ENCODE measurements around the gene AIP. TPM values are rescaled to one million over a fixed set of nuclear protein-coding genes. Genes with fewer than 3 reads are reported as not detected.

AIP gene
- total and polyA plus RNA-seq, 9 of the 15 experiments (the other 6 are each of a cell fraction or from before 2014, with no cell fraction given), result 5.2 to 92.5 (median 52.7) TPM

DNA sequence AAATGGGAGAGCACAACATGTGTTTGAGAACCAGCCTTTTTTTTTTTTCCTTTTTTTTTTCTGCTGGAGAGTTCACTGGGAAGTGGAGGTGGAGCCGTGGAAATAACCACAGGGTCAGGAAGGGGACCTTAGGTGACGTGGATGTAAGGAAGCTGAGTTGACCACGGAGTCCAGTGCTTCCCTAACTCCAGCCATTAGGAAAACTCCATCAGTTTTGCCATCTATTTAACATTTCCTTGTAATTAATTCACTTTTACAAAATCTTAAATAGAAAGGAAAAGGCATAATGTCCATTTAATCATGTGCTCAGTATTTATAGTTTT lies 27.2 kb downstream of the AIP start:
- no peak for FAIRE-seq
- H3K9ac ChIP-seq (ENCODE audit: insufficient read depth in 1 of 2, low read depth in 2 of 2, low read length in 2 of 2), result no peak overlapping the region
- ATAC-seq, result no peak
- intact Hi-C loops (cut with micrococcal nuclease), result no loop called here
- in situ Hi-C loops (cut with MboI), result no loop called here
- peaks cover 0 to 5% of the 10 kb centered on the region in 2 experiments; a peak in 1 of 5 replicates for H3K27me3 ChIP-seq (ENCODE audit: control insufficient read depth in 2 of 2, insufficient read depth in 2 of 2, low read length in 2 of 2)
- no TSS peak for BruUV-seq (replicated peaks)
- H2AFZ ChIP-seq (ENCODE audit: low read depth, low read length), result 0 out of 2 replicates have a peak overlapping the region, but pooled peaks have one; percentile 25
- H3K9me1 ChIP-seq (ENCODE audit: control insufficient read depth, insufficient read depth, low read length), result no peaks in the 10 kb centered on the region
- no peak for DNase-seq (ENCODE audit: extremely low read depth in 1 of 4, low spot score in 3 of 4)
- no peak overlapping the region for H3K4me2 ChIP-seq (ENCODE audit: insufficient read depth, low read length)
- TF ChIP-seq FOXJ3 (CRISPR knock-in tag; IDR thresholded peaks at IDR 0.05), result no peak
- TF ChIP-seq, protein P1, sequence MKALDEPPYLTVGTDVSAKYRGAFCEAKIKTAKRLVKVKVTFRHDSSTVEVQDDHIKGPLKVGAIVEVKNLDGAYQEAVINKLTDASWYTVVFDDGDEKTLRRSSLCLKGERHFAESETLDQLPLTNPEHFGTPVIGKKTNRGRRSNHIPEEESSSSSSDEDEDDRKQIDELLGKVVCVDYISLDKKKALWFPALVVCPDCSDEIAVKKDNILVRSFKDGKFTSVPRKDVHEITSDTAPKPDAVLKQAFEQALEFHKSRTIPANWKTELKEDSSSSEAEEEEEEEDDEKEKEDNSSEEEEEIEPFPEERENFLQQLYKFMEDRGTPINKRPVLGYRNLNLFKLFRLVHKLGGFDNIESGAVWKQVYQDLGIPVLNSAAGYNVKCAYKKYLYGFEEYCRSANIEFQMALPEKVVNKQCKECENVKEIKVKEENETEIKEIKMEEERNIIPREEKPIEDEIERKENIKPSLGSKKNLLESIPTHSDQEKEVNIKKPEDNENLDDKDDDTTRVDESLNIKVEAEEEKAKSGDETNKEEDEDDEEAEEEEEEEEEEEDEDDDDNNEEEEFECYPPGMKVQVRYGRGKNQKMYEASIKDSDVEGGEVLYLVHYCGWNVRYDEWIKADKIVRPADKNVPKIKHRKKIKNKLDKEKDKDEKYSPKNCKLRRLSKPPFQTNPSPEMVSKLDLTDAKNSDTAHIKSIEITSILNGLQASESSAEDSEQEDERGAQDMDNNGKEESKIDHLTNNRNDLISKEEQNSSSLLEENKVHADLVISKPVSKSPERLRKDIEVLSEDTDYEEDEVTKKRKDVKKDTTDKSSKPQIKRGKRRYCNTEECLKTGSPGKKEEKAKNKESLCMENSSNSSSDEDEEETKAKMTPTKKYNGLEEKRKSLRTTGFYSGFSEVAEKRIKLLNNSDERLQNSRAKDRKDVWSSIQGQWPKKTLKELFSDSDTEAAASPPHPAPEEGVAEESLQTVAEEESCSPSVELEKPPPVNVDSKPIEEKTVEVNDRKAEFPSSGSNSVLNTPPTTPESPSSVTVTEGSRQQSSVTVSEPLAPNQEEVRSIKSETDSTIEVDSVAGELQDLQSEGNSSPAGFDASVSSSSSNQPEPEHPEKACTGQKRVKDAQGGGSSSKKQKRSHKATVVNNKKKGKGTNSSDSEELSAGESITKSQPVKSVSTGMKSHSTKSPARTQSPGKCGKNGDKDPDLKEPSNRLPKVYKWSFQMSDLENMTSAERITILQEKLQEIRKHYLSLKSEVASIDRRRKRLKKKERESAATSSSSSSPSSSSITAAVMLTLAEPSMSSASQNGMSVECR (CRISPR knock-in tag; IDR thresholded peaks at IDR 0.05), result no peak
- TF ChIP-seq, protein P2, sequence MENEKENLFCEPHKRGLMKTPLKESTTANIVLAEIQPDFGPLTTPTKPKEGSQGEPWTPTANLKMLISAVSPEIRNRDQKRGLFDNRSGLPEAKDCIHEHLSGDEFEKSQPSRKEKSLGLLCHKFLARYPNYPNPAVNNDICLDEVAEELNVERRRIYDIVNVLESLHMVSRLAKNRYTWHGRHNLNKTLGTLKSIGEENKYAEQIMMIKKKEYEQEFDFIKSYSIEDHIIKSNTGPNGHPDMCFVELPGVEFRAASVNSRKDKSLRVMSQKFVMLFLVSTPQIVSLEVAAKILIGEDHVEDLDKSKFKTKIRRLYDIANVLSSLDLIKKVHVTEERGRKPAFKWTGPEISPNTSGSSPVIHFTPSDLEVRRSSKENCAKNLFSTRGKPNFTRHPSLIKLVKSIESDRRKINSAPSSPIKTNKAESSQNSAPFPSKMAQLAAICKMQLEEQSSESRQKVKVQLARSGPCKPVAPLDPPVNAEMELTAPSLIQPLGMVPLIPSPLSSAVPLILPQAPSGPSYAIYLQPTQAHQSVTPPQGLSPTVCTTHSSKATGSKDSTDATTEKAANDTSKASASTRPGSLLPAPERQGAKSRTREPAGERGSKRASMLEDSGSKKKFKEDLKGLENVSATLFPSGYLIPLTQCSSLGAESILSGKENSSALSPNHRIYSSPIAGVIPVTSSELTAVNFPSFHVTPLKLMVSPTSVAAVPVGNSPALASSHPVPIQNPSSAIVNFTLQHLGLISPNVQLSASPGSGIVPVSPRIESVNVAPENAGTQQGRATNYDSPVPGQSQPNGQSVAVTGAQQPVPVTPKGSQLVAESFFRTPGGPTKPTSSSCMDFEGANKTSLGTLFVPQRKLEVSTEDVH (IDR thresholded peaks at IDR 0.05; ENCODE audit: low read depth, partially characterized antibody), result no peak
- TF ChIP-seq, protein P3, sequence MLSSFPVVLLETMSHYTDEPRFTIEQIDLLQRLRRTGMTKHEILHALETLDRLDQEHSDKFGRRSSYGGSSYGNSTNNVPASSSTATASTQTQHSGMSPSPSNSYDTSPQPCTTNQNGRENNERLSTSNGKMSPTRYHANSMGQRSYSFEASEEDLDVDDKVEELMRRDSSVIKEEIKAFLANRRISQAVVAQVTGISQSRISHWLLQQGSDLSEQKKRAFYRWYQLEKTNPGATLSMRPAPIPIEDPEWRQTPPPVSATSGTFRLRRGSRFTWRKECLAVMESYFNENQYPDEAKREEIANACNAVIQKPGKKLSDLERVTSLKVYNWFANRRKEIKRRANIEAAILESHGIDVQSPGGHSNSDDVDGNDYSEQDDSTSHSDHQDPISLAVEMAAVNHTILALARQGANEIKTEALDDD (IDR thresholded peaks at IDR 0.05), result no peak
- H3K9me3 ChIP-seq (replicated peaks; ENCODE audit: control insufficient read depth, insufficient read depth, low read depth, low read length), result no peaks in the 10 kb centered on the region
- WGBS (ENCODE audit: insufficient coverage, low coverage, missing lambda C conversion rate), result 40% methylated on average over 2 of the region's 3 CpGs
- H3K27ac ChIP-seq (ENCODE audit: extremely low read depth, low read depth, low read length), result no peak overlapping the region
- no peaks in the 10 kb centered on the region for H4K20me1 ChIP-seq (replicated peaks; ENCODE audit: control insufficient read depth, insufficient read depth, low read length)
- ChIA-PET CTCF (ENCODE audit: low intra/inter-chr PET ratio) (no interaction called here), POLR2A (interaction anchor here (0.7 kb wide), 1 partner anchor 14 kb away, joined by 3 read pairs; no protein-coding TSS in a partner anchor)
- no peak overlapping the region for H3K4me3 ChIP-seq
- H3K4me1 ChIP-seq (replicated peaks in 1 of 2; ENCODE audit: control insufficient read depth in 2 of 2, insufficient read depth in 2 of 2, low read length in 2 of 2), result peaks cover 25 to 40% of the 10 kb centered on the region in 2 experiments
- peaks cover 20% of the 10 kb centered on the region for H3K79me2 ChIP-seq (ENCODE audit: control insufficient read depth, insufficient read depth, low read length)
- H3K36me3 ChIP-seq (ENCODE audit: control insufficient read depth, insufficient read depth, low read length), result peaks cover 10% of the 10 kb centered on the region; the same call in 2 of the 3 replicates

Data from K562 (cell line).